Hematopoietic multipotent progenitor cell treated with erythropoietin and hydrocortisone succinate and interleukin-3 and kit ligand, for 6 days (in vitro differentiated cells): ENCODE measurements around the gene RUSF1.
"Not testable (repeated sequence)": the region's sequence is repeated elsewhere in the genome, so short reads cannot be mapped to it uniquely, and the experiment has no call there.

Source experiments
- DNase-seq: peaks from one replicate; pipeline ENCODE4 v3.0.0-alpha.2; 2015

Gene RUSF1

GRCh38 chr16:31513884-31514283 is 5.7 kb upstream of the RUSF1 start:
- no peak for DNase-seq

GRCh38 chr16:31513126-31513525 is 4.9 kb upstream of the RUSF1 start:
- DNase-seq, result no peak

- DNase-seq, result no peak
These were observed 560 bp upstream of the RUSF1 start for GRCh38 chr16:31508706-31509195.

GRCh38 chr16:31507617-31507928 is 618 bp downstream of the RUSF1 start:
- DNase-seq, result no peak

GRCh38 chr16:31505483-31505882 is 2.7 kb downstream of the RUSF1 start:
- no peak for DNase-seq

- DNase-seq, result no peak
These were observed 4.0 kb downstream of the RUSF1 start for GRCh38 chr16:31504159-31504558.

- not testable (repeated sequence) for DNase-seq
These were observed 4.6 kb downstream of the RUSF1 start for GRCh38 chr16:31503555-31503954.

GRCh38 chr16:31502981-31503380 is 5.2 kb downstream of the RUSF1 start:
- DNase-seq, result no peak

- DNase-seq, result no peak
These were observed 6.2 kb downstream of the RUSF1 start for GRCh38 chr16:31501966-31502348.

- DNase-seq, result no peak
These were observed 6.8 kb downstream of the RUSF1 start for GRCh38 chr16:31501226-31501965.

GRCh38 chr16:31499928-31500327 is 8.3 kb downstream of the RUSF1 start:
- DNase-seq, result no peak

GRCh38 chr16:31498493-31498892 is 9.7 kb downstream of the RUSF1 start:
- DNase-seq, result no peak

- no peak for DNase-seq
These were observed 11.5 kb downstream of the RUSF1 start for GRCh38 chr16:31496670-31497069.

- no peak for DNase-seq
These were observed 14.6 kb downstream of the RUSF1 start for GRCh38 chr16:31493506-31494125.

GRCh38 chr16:31491778-31492418 is 16.3 kb downstream of the RUSF1 start:
- no peak for DNase-seq

- DNase-seq, result no peak
These were observed 18.3 kb downstream of the RUSF1 start for GRCh38 chr16:31489616-31490584.

- no peak for DNase-seq
These were observed 19.0 kb downstream of the RUSF1 start for GRCh38 chr16:31489298-31489564.

GRCh38 chr16:31488468-31489297 is 19.5 kb downstream of the RUSF1 start:
- no peak for DNase-seq

GRCh38 chr16:31487720-31488467 is 20.3 kb downstream of the RUSF1 start:
- peak; percentile 89 for DNase-seq

GRCh38 chr16:31487071-31487719 is 21.0 kb downstream of the RUSF1 start:
- no peak for DNase-seq

GRCh38 chr16:31486045-31486444 is 22.1 kb downstream of the RUSF1 start:
- no peak for DNase-seq
